GM13977 (cell line): ENCODE measurements around the gene PSMD12.
A peak's percentile ranks its signal among the peaks of the same experiment; 100 is the strongest.

Experiments used
- DNase-seq: peaks from one replicate; pipeline ENCODE4 v3.0.0; 2012; ENCODE audit warnings: low spot score
- CTCF ChIP-seq: IDR thresholded peaks from 2 replicates; pipeline ENCODE4 v1.5.1; 2012; ENCODE audit warnings: mild to moderate bottlenecking, control low read depth; ENCODE audit not compliant: insufficient read depth; ENCODE audit errors: extremely low read depth, missing control alignments
- in situ Hi-C: fragments of 300-500 bp; cut with MboI; formaldehyde crosslinking; loops from one replicate; pipeline ENCODE4 v1.12.0; 2022; ENCODE audit warnings: low sequenced_read_pairs, low pct_unique_long_range_greater_than_20kb, mixed read lengths, inconsistent platforms; ENCODE audit not compliant: unreplicated experiment

Gene PSMD12

GRCh38 chr17:67360880-67361279 lies 5.5 kb downstream of the PSMD12 start:
- DNase-seq: no peak
- in situ Hi-C loops: no loop called here
- no peak for TF ChIP-seq CTCF

- no peak for TF ChIP-seq CTCF
- in situ Hi-C loops: no loop called here
- DNase-seq: peak; percentile 42
These were observed 6.2 kb downstream of the PSMD12 start for GRCh38 chr17:67359960-67360791.

- DNase-seq: no peak
- in situ Hi-C loops: no loop called here
These were observed 7.8 kb downstream of the PSMD12 start for GRCh38 chr17:67358612-67359011.

GRCh38 chr17:67353929-67354574 lies 12.3 kb downstream of the PSMD12 start:
- DNase-seq: no peak
- in situ Hi-C loops: no loop called here

More at GRCh38 chr17:67358612-67359011, 7.8 kb downstream of the PSMD12 start:
- no peak for TF ChIP-seq CTCF

GRCh38 chr17:67353161-67353560 lies 13.2 kb downstream of the PSMD12 start:
- TF ChIP-seq CTCF: no peak
- in situ Hi-C loops: no loop called here
- no peak for DNase-seq

More at GRCh38 chr17:67353929-67354574, 12.3 kb downstream of the PSMD12 start:
- no peak for TF ChIP-seq CTCF

GRCh38 chr17:67349420-67349819 lies 17.0 kb downstream of the PSMD12 start:
- TF ChIP-seq CTCF: no peak
- no peak for DNase-seq
- in situ Hi-C loops: no loop called here
